ENCODE measurements around the gene KDR.

Gene KDR

DNA sequence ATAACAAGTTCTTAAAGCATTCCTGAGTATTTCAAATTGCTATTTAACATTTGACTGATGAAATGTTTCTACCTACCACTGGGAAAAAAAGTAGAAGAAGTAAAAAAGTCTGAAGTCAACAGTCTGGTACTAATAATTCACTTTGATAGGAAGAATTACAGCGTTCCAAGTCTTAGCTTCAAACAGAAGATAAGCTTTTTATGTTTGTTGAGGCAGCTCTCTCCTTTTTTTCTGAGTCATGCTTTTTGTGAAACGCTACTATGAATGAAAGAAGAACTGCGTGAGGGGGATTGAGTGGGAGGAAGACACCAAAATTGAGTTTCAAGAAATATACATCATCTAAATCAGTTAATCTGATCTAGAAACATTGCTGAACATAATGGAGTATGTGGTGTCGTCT lies 13.0 kb upstream of the KDR start:
- DNase-seq (ENCODE audit: low read depth) = no peak
- no peak overlapping the region for H3K4me3 ChIP-seq (ENCODE audit: low read length)
- TF ChIP-seq, protein P1, sequence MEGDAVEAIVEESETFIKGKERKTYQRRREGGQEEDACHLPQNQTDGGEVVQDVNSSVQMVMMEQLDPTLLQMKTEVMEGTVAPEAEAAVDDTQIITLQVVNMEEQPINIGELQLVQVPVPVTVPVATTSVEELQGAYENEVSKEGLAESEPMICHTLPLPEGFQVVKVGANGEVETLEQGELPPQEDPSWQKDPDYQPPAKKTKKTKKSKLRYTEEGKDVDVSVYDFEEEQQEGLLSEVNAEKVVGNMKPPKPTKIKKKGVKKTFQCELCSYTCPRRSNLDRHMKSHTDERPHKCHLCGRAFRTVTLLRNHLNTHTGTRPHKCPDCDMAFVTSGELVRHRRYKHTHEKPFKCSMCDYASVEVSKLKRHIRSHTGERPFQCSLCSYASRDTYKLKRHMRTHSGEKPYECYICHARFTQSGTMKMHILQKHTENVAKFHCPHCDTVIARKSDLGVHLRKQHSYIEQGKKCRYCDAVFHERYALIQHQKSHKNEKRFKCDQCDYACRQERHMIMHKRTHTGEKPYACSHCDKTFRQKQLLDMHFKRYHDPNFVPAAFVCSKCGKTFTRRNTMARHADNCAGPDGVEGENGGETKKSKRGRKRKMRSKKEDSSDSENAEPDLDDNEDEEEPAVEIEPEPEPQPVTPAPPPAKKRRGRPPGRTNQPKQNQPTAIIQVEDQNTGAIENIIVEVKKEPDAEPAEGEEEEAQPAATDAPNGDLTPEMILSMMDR (conservative IDR thresholded peaks at IDR 0.05; ENCODE audit: low read depth, low read length) = no peak

DNA sequence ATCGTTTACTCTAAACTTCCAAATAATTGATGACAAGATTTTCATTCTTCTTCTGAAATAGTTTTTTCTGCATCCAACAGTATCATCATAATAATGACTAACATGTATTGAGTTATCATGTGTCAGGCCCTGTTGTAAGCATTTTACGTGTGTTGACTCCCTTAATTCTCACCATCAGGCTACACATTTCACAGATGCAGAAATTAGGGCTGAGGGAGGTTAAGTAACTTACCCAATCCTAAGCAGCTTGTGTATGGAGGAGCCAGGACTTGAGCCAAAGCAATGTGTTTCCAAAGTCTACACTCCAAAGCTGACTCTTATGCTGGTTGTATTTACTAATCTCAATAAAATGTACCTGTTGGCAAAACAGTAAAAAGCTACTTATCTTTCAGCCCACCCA lies 11.2 kb upstream of the KDR start:
- TF ChIP-seq, protein P1 (conservative IDR thresholded peaks at IDR 0.05; ENCODE audit: low read depth, low read length) = no peak

DNA sequence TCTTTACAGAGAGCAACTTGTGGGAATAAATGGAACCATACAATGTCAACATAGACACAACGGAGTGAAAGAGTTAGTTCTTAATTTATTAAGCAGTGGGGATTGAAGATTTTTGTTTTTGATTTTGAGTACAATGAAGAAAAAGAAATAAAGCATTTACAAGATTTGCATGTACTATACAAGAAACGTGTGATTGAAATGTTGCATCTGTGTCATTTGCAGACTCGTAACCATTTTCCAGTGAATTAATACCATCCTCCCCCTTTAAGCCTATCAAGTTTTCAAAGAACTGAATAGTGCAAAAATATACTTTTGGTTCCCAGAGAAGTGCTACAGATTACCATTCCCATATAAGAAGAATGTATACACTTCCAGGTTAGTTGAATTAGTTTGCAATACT lies 8.6 kb upstream of the KDR start:
- no peak overlapping the region for H3K4me3 ChIP-seq (ENCODE audit: low read length)
- TF ChIP-seq, protein P1 (conservative IDR thresholded peaks at IDR 0.05; ENCODE audit: low read depth, low read length) = no peak
- no peak for DNase-seq (ENCODE audit: low read depth)

More for the DNA sequence above, 11.2 kb upstream of the KDR start:
- DNase-seq (ENCODE audit: low read depth) = no peak
- no peak overlapping the region for H3K4me3 ChIP-seq (ENCODE audit: low read length)

DNA sequence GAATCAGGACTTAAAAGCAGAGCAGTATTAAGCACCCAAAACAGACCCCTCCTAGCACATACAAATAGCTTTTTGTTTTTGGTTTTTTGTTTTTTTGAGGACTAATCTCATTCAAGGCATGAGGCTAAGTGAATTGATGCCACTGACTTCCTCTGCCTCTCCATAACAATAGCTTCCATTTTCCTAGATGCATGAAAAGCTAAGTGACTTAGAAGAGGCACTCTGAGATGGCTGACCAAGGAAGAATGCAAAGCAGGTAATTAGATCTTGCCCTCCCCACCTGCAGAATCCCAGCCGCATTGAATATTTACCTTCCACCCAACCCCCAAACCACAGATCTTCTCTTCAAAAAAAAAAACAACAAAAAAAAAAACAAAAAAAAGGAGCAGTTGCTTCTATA lies 7.4 kb upstream of the KDR start:
- H3K4me3 ChIP-seq (ENCODE audit: low read length) = no peak overlapping the region
- TF ChIP-seq, protein P1 (conservative IDR thresholded peaks at IDR 0.05; ENCODE audit: low read depth, low read length) = no peak
- no peak for DNase-seq (ENCODE audit: low read depth)

DNA sequence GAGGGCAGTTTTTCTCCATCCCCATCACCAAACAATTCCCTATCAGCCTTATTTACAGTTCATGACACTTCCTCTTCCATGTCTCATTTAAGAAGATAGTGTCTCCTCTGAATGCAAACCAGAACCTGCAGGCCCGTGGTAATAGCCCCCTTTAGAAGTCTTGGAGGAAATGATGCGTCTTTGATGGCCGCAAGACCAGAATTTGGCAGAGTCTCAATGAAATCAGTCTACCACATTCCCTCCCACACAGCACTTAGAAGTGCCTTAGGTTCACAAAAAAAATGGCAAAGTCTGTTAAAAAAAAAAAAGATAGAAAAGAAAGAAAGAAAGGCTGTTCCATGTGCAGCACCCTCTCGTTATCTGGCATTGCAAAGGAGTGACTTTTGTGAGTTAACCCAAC lies 2.1 kb upstream of the KDR start:
- no peak overlapping the region for H3K4me3 ChIP-seq (ENCODE audit: low read length)
- DNase-seq (ENCODE audit: low read depth) = no peak
- TF ChIP-seq, protein P1 (conservative IDR thresholded peaks at IDR 0.05; ENCODE audit: low read depth, low read length) = no peak

DNA sequence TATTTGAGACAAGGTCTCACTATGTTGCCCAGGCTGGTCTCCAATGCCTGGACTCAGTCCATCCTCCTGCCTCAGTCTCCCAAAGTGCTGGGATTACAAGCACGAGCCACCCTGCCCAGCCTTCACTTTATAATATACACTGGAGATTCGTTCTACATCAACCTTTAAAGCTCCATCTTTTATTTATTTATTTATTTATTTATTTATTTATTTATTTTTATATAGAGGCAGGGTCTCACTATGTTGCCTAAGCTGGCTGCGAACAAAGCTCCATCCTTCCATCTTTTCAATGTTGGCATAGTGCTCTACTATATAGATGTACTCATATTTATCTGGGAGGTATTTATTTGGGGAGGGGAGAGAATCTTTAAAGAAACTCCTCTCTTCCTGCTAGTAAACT lies 1.7 kb upstream of the KDR start:
- H3K4me3 ChIP-seq (ENCODE audit: low read length) = no peak overlapping the region
- no peak for DNase-seq (ENCODE audit: low read depth)
- TF ChIP-seq, protein P1 (conservative IDR thresholded peaks at IDR 0.05; ENCODE audit: low read depth, low read length) = no peak

DNA sequence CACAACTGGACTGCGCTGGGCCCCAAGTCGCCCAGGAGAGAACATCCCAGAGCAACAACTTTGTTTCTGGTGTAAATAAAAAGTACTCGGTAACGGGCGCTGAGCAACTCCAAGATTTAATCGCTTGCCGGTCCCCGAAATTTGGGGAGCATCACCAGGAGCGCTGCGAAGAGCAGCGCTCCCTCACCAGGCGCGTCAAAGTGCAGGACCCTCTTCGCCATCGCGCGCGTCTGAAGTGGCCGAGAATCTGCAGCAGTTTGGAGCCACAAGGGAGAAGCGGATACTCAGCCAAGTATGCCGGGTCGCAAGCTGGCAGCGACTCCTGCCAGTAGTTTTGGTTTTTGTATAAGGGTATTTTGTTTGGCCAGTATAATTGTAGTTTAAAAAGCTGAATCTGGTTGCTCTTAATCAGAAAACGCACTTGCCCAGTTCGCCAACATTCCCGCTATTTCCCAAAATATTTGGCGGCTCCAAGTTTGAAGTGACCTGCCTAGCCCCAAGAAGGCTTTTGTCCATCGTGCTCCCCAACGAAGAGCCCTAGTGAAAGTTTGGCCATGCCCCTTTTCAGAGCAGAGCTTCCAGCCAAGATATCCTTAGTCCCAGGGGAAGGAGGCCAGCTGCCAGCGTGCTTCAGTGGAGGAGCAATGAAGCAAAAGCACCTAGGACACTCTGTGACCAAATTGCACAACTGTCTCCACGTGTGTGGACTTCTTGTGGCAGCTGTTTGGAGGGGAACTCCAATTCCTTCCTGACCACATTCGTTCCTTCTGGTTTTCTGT lies 557 bp upstream of the KDR start:
- peak overlapping the region; percentile 74 for H3K4me3 ChIP-seq (ENCODE audit: low read length)

More for the DNA sequence above, 557 bp upstream of the KDR start:
- no peak for DNase-seq (ENCODE audit: low read depth)
- TF ChIP-seq, protein P1 (conservative IDR thresholded peaks at IDR 0.05; ENCODE audit: low read depth, low read length) = no peak
